AG08395 (cell line): ENCODE results near the gene SIRT7.
"Not testable (repeated sequence)": the region's sequence is repeated elsewhere in the genome, so short reads cannot be mapped to it uniquely, and the experiment has no call there.

Experiments
- DNase-seq: peaks from one replicate; pipeline ENCODE4 v3.0.0; 2012; ENCODE audit warnings: mixed read lengths, low spot score

Gene SIRT7

GRCh38 chr17:81955058-81955681, 37.2 kb upstream of the SIRT7 start:
- DNase-seq = no peak

DNA sequence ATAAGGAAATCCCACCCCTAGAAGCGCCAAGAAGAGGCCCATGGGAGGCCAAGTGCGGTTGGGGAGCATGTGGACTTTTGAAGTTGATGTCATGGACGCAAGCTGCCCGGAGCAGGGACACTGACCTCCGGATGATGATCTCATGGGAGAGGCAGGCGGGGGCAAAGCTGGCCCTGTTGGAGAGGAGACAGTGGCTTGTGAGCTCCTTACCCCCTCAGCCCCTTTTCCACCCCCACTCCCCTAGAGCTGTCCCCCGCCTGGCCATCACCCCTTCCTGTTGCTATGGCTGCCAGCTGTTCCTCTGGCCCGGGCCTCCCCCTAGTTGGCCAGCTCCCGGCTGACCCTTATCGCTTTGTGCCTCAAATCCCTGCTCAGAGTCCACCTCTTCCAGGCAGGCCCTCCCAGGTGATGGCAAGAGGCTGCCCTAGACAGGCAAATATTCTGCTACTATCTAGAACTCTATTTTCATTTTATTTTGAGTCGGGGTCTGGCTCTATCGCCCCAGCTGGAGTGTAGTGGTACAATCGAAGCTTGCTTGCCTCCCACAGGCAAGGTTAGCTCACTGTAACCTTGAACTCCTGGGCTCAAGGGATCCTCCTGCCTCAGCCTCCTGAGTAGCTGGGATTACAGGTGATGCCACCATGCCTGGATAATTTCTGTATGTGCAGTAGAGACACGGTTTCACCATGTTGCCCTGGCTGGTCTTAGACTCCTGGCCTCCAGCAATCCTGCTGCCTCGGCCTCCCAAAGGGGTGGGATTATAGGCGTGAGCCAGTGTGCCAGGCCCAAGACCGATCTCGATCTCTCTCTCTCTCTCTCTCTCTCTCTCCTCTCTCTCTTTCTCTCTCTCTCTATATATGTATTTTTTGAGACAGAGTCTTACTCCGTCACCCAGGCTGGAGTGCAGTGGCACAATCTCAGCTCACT, 36.4 kb upstream of the SIRT7 start:
- DNase-seq = no peak

- DNase-seq = not testable (repeated sequence)
Measured at GRCh38 chr17:81953443-81953842, 35.5 kb upstream of the SIRT7 start.

GRCh38 chr17:81952792-81953228, 34.8 kb upstream of the SIRT7 start:
- DNase-seq = no peak

- no peak for DNase-seq
Measured at GRCh38 chr17:81951785-81952684, 34.1 kb upstream of the SIRT7 start.

DNA sequence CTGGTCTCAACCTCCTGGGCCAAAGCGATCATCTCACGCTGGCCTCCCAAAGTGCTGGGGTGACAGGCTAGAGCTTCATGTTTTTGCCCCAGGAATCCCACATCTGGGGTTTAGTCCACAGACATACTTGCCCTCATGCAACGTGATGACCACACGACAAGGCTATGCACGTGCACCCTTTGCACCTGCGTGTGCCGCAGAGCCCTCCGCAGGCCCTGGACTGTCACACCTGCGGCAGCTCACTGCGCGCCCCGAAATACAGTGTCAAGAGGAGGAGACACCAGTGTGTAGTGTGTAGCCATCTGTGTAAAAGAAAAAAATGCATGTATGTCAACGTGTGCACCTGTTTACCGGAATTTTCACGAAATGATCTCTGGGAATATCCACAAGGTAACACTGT, 32.5 kb upstream of the SIRT7 start:
- no peak for DNase-seq

DNA sequence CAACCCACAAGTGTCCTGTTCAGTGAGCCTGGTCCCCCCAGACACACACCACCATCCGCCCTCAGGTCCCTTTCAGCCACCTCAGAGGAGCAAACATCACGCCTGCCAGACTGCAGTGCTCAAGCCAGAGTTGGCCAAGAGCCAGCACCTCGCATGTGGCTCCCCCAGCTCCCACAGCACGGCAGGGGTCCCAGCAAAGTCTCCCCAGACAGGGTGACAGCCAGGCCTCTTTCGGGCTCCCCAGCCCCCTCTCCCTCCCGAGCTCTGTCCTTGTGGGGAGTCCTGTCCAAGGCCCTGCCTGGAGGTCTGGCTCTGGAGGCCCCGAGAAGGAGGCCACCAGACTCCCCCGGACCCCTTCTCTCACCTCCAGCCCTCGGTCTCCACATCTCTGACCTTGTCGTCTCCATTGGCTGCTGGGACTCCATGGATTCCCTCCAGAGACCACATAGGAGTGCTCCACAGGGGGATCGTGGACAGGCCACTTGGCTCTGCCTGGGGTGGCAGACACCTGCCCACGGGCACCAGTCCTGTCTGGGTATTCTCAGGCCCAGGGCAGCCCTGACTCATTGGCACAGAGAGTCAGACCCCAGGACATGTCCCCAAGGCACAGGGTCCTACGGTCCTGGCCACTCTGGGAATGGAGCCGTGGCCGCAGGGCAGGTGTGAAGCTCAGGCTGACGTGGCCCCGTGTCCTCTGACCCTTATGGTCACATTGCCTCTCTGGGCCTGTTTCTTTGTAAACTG, 30.8 kb upstream of the SIRT7 start:
- no peak for DNase-seq

GRCh38 chr17:81947189-81947588, 29.2 kb upstream of the SIRT7 start, which contains the start of gene MYADML2:
TSS of gene MYADML2 (minus strand) at chr17:81947233. CDS start at chr17:81941741, 5,492 bp downstream.
- no peak for DNase-seq

- no peak for DNase-seq
Measured at GRCh38 chr17:81944858-81945257, 26.9 kb upstream of the SIRT7 start.

- DNase-seq = no peak
Measured at GRCh38 chr17:81942167-81942553, 24.2 kb upstream of the SIRT7 start.

- no peak for DNase-seq
Measured at GRCh38 chr17:81941484-81942166, 23.6 kb upstream of the SIRT7 start.

GRCh38 chr17:81940538-81941483, 22.8 kb upstream of the SIRT7 start:
- no peak for DNase-seq

DNA sequence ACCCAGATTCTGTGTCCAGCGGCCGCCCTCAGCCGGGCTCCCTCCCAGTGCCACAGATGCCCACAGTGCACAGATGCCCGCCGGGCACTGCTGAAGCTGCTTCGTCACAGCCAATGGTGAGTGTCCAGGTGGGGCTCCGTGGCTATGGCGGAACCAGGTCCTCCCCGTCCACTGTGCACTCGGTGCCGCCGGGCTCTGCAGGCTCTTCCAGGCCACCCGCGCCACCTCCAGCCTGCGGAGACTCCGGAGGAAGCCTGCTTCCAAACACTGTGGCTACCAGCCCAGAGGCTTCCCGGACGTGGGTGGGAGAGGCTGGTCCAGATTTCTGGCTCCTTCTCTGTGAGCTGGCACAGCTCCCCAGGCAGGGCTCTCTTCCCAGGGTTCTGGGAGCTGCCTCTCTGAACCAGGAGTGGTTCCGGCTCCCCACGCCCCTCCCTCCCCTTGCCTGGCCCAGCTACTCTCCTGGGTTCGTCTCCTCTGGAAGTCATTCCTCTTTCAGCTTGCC, 22.0 kb upstream of the SIRT7 start:
- DNase-seq = peak; percentile 42

DNA sequence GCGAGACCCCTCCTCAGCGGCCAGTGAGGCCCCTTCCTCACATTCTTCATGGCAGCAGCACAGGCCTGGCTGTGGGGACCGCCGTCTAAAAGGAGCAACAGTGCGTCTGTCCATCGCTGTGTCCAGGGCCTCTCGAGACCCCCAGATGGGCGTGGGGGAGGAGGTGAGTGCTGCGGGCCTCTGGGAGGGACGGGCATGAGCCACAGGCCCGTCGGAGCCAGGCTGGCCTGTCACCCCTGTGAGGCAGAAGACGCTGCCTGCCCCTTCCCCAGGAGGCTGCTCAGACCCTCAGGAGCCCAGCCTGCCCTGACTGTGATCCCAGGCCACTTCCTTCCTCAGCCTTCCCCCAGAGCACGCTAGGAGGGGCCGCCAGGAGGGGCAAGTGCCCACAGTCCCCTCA, 21.2 kb upstream of the SIRT7 start:
- no peak for DNase-seq

DNA sequence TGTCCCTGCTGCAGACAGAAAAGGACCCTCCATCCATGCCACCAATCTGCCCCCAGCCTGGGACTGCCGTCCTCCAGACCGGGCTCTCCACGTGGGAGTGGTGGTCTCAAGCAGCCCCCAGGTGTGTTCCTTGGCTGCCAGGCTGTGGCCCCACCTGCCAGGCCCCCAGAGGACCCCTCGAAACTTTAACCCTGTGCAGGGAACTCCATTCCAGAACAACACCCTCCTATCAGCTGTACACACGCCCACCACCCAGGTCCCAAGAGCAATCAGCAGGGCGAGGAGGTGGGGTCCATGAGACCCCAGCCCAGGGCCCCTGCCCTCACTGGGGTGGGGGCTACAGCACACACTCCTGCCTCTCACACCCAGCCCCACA, 17.7 kb upstream of the SIRT7 start:
- DNase-seq = no peak

DNA sequence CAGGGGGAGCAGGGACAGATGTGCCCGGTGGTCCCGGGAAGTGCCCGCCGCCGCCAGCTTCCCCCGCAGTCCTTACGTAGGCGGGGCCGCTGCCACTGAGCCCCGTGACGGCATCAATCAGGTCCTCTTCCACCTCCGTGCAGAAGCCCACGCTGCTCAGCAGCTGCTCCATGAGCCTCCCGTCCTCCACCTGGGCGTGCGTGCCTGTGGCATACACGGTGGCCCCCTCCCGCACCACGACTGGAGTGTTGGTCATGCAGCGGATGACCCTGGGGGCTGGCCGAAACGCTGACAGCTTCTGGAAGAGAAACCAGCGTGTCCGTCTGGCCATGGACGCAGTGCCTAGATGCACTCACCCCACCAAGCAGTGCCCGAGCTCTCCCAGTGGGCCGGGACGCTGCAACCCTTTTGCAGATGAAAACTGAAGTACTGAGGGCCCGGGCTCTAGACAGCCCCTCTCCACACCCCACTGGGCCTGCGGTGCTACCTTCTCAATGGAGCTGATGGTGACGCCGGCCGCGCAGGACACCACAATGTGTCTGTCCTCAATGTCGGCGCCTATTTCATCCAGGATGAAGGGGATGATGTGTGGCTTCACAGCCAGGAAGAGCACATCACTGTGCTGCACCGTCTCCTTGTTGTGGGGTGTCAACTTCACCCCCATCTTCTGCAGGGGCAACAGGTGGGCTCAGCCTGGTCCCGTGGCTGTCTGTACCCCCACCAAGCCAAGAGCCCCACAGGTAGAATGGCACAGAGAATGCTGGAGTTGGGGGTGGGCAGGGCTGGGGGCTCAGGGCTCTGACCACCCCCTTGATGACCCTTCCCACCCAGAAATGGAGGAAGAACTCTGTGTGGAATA, 17.1 kb upstream of the SIRT7 start:
- no peak for DNase-seq

DNA sequence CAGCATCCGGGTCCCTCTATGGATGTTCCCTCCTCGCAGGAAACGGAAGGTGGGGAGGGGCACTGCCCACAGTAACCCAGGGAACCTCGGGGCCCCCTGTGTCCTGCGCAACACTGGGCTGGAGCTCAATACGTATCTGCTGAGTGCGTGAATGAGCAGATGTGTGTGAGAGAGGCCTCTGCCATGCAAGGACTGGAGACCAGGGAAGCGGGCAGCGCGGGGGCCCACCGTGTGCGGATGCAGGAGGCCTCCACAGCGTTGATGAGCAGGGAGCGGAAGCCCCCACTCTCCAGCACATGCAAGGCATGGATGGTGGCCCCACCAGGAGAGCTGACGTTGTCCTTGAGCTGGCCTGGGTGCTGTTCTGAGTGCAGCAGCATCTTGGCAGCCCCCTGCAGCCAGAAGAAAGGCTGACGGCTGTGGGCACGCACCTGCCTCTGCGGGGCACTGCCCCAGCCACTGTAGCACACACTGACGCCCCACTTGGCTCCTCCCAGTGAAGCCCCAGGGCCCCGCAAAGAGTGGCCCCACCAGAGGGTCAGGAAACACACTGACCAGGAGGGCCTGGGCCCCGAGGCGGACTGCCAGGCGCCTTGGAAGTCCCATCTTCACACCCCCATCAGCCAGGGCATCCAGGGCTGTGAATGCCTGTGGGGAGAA, 16.3 kb upstream of the SIRT7 start:
- no peak for DNase-seq

- DNase-seq = no peak
Measured at GRCh38 chr17:81933178-81933699, 15.3 kb upstream of the SIRT7 start.
